ENCODE results near the gene FAM13A.

Gene FAM13A

GRCh38 chr4:88705223-88705622 is 351.8 kb downstream of the FAM13A start:
- no peak for FAIRE-seq

DNA sequence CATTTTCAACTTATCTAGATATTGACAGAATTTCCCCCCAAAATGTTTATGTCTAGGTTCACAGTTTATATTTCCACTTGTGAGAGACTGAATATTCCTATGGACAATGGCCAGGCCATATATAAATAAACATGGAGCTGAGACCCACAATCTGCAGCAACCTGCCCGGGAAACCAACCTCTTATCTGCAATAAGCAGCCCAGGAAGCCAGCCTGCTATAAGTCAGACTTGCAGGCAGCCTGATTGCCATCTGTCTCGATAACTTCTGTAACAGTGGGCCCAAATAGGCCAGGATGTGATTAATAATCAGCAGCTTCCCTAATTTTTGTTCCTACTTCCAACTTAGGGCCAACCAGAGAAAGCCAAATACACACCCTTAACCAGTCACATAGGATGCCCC is 354.2 kb downstream of the FAM13A start:
- no peak for FAIRE-seq

DNA sequence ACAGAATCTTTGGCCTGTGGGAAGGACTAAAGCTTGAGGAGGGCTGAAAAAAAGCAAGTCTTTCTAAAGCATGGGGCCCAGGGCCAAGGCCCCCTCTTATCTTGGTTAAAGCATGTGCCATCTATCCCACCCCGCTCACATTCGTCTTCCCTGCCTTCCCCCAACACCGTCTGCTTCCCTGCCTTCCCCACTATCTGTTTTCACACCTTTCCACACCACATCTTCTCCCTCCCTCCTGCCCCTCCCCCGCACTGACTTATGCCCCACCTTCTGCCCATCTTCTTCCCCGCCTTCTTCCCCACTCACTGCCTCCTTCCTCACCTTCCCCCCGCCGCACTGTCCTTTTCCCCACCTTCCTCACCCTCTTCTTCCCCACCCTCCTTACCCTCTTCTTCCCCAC is 358.5 kb downstream of the FAM13A start:
- FAIRE-seq = no peak

DNA sequence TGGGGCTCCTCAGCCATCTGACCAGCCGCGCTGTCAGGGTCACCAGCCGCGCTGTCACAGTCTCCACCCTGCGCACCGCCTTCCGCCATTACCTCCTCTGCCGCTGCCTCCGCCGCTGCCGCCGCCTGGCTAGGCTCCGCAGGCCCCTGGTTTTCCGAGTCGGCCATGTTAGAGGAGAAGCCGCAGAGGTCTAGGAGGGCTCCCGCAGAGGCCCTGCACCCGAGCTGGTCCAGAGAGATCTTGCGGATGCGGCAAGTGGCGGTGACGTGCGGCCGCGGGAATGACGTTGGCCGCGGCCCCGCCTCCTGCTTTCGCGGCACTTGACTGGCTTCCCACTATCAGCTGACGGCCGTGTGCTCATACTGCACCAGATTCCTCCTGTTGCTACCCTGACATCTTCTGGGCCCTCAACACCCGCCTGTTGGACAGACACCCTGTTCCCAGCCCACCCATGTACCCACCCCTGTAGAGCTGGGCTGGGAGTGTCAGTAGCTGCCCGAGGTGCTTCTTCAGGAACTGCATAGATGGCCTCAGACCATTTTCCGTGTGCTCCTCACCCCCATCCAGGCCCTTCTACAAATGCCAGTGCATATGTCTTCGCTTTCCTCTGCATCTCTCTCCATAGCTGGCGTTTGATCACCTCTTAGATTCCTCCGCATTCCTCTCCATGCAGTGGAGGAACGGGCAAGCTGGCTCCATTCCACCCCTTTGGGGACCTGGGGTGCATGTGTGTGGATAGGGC is 359.2 kb downstream of the FAM13A start, which contains the start of gene NAP1L5:
Gene NAP1L5, minus strand, starts transcription at position 242 of the 742 bp plus-strand sequence. Its CDS starts 75 bp downstream, at position 167.
- no peak for FAIRE-seq

DNA sequence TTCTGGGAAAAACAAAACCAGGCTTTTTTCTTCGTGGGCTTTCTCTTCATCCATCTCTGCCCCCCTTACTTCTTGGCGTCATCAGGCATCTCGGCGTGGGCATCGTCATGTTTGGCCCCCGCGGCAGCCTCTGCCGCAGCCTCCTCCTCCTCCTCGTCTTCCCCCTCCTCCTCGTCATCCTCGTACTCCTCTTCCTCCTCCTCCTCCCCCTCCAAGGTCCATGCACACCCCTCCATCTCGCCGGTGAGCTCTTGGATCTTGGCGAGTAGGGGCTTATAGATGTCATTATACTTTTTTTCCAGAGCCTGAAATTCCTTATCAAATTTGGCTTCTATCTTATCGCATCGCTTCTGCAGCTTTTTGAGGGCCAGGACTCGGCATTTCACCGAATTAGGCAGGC is 359.8 kb downstream of the FAM13A start:
- FAIRE-seq = no peak

DNA sequence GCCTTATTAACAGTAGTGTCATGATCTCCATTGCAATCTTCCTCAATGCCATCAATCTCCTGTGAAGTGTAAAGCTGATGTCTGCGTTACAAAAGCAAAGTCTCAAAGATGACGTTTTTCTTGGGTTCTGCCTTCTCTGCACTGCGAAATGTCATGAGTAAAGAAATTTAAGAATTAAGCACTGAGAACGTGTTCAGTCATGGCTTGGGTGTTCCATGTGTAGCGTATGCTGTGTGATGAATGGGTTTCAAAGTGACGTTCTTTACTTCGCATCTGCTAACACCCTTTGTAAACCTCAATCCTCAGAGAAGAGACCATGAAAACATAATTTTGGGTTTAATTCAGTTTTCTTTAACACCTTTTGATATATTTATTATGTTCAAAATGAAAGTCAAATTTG is 360.4 kb downstream of the FAM13A start:
- FAIRE-seq = no peak

DNA sequence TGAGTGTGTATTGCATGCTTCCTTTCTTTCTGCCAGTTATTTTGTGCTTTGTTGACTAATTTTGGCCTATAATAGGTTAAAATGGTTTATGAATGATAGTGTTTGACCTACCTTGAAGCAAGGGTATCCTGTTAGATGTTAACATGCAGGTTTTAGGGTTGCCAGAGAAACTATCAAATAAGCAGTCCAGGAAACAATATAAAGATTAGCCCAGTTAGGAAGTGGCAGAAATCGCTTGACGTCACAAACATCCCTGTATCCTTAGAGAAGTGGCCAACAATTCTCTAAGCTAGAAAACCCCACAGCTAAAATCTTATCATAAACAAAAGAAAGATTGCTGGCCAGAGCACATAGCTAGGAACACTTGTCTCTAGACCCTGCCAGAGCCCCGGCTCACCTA is 363.2 kb downstream of the FAM13A start:
- FAIRE-seq = no peak

DNA sequence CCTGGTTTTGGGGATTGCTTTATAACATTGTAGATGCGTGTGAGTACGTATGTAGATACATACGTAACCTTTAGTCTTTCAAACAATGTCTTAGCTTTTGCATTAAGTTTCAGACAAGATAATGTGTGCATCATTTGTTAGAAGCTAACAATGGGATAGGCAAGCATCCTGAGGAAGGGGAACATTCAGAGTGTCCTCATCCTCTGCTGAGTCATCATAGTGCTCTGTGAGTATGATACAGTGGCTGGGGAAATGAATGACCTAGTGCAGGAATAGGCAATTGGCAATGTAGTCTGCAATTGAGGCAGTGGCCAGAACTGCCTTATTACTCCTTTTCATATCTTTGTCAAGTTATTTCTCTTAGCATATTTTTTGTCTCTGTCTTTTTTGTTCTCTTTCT is 366.6 kb downstream of the FAM13A start:
- FAIRE-seq = no peak

- FAIRE-seq = no peak
Measured at GRCh38 chr4:88681209-88681608, 375.8 kb downstream of the FAM13A start.

All from A204.1 (cell line).